Uterus (tissue), 4 donors: ENCODE measurements around the gene KRT78. TPM values are rescaled to one million over a fixed set of nuclear protein-coding genes. Genes with fewer than 3 reads are reported as not detected.

Experiments used
- DNase-seq, 2 donors: peaks; one replicate each; pipeline ENCODE4 v3.0.0-alpha.2; 2019 to 2020
- H3K27ac ChIP-seq, 2 donors: fragments of 200-600 bp; sonication (generic); 1 replicate in 1 of 2; 2 replicates in 1 of 2; pipeline ENCODE4 v1.5.1; 2016 to 2018
- H3K27me3 ChIP-seq, 2 donors: fragments of 200-600 bp; sonication (generic); one replicate each; pipeline ENCODE4 v1.5.1; 2018 to 2019; ENCODE audit warnings: control low read depth in 1 of 2
- H3K36me3 ChIP-seq, 2 donors: fragments of 200-600 bp; sonication (generic); one replicate each; pipeline ENCODE4 v1.5.1; 2019; ENCODE audit warnings: control low read depth in 1 of 2
- H3K4me1 ChIP-seq, 2 donors: fragments of 200-600 bp; sonication (generic); one replicate each; pipeline ENCODE4 v1.5.1; 2018 to 2019; ENCODE audit warnings: control low read depth in 1 of 2
- H3K4me3 ChIP-seq, 2 donors: fragments of 200-600 bp; sonication (generic); 1 replicate in 1 of 2; 2 replicates in 1 of 2; pipeline ENCODE4 v1.5.1; 2018 to 2019; ENCODE audit warnings: mild to moderate bottlenecking in 1 of 2
- H3K9me3 ChIP-seq, 2 donors: fragments of 200-600 bp; sonication (generic); one replicate each; pipeline ENCODE4 v1.5.1; 2019; ENCODE audit warnings: control low read depth in 1 of 2
- POLR2A ChIP-seq, 2 donors: fragments of 450-650 bp; IDR thresholded peaks; one replicate each; pipeline ENCODE4 v1.6.1; 2016; ENCODE audit warnings: antibody characterized with exemption in 2 of 2, mild to moderate bottlenecking in 1 of 2, moderate library complexity in 1 of 2
- intact Hi-C: fragments of 100-400 bp; cut with DNase I; formaldehyde crosslinking; loops from one replicate; pipeline ENCODE4 v1.15.1; 2023; ENCODE audit warnings: low total_unique reads
- total RNA-seq, 4 donors: library from RNA; depleted of rRNA in 3 of 4; stranded (reverse); fragments of >200 nt in 3 of 4; gene quantifications; one replicate each; pipeline versions ENCODE4 v1.1.0 to v1.2.4, GENCODE V29; 2014 to 2023
- TF ChIP-seq, protein P1 (sequence below), 4 experiments: fragments of 200-600 bp in 2 of 4; fragments of 450-650 bp in 2 of 4; sonication (generic) in 2 of 4; IDR thresholded peaks; one replicate each; pipeline ENCODE4 v1.5.1; 2016 to 2019; ENCODE audit warnings: antibody characterized with exemption in 4 of 4, mild to moderate bottlenecking in 2 of 4, moderate library complexity in 1 of 4
- donor health status: DM: yes; HTN: yes; CAD: no.

The KRT78 gene
- total RNA-seq, 4 donors from 2014 or later = not detected

DNA sequence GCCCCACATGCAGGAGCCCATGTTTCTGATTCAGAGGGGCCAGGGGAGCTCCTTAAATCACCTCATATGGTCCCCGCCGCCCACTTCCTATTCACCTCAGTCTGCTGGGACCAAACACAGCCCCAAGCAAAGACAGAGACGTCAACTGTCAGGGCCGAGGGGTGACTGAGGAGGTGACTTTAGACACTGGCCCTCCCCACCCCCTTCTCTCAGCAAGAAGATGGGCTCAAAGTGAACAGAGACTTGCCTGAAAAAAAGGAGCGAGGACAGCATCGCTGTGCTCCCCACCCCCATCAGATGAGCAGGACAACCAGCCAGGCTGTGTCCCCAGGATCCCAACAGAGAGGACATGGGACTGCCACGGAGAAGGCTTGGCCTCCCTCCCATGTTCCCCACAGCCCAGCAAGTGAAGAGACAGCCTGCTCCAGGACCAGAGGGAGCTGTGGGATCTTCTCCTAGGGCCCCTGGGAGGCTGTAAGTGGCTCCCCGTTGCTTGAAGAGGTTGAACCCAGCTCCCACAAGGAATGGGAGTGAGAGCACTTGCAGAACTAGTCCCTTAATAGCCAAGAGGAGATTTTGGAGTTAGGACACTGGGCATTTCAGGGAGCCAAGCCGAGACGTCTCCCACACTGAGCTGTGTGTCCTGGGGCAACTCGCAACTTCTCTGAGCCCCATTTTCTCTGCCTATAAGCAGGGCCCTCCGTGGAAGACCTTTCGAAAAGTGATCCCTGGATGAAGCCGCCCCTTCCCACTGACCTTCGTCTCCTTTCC, 13.3 kb downstream of the KRT78 start:
- Histone ChIP-seq H3K27ac (no peak overlapping the region), H3K4me3 (no peak overlapping the region), H3K36me3 (no peaks in the 10 kb centered on the region), H3K9me3 (no peaks in the 10 kb centered on the region), H3K4me1 (no peaks in the 10 kb centered on the region), H3K27me3 (no peaks in the 10 kb centered on the region)
- no peak for DNase-seq
- intact Hi-C loops = no loop called here
- TF ChIP-seq, protein P1, sequence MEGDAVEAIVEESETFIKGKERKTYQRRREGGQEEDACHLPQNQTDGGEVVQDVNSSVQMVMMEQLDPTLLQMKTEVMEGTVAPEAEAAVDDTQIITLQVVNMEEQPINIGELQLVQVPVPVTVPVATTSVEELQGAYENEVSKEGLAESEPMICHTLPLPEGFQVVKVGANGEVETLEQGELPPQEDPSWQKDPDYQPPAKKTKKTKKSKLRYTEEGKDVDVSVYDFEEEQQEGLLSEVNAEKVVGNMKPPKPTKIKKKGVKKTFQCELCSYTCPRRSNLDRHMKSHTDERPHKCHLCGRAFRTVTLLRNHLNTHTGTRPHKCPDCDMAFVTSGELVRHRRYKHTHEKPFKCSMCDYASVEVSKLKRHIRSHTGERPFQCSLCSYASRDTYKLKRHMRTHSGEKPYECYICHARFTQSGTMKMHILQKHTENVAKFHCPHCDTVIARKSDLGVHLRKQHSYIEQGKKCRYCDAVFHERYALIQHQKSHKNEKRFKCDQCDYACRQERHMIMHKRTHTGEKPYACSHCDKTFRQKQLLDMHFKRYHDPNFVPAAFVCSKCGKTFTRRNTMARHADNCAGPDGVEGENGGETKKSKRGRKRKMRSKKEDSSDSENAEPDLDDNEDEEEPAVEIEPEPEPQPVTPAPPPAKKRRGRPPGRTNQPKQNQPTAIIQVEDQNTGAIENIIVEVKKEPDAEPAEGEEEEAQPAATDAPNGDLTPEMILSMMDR (IDR thresholded peaks at IDR 0.05) = no peak
- TF ChIP-seq POLR2A (IDR thresholded peaks at IDR 0.05) = no peak

DNA sequence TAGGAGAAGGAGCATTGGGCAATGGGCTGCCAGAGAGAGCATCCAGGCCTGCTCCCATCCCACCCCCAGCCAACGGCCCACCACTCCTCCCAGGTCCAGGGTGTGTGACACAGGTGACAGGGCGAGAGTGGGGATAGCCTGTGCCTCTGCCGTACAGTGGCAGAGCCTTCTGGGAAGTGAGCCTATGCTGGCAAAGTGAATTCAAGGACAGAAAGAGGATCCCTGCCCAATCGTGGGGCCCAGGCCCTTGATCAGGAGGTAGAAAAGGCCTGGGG, 14.1 kb downstream of the KRT78 start:
- DNase-seq = no peak
- Histone ChIP-seq H3K27ac (no peak overlapping the region), H3K4me1 (no peaks in the 10 kb centered on the region), H3K27me3 (no peaks in the 10 kb centered on the region), H3K36me3 (no peaks in the 10 kb centered on the region), H3K9me3 (no peaks in the 10 kb centered on the region), H3K4me3 (no peak overlapping the region)
- no peak for TF ChIP-seq POLR2A (IDR thresholded peaks at IDR 0.05)
- TF ChIP-seq, protein P1 (IDR thresholded peaks at IDR 0.05) = no peak
- intact Hi-C loops = no loop called here

GRCh38 chr12:52833922-52834726, 14.7 kb downstream of the KRT78 start, which contains the start of gene KRT79:
TSS of gene KRT79 (minus strand) at chr12:52834311. CDS start at chr12:52834260, 51 bp downstream.
- TF ChIP-seq, protein P1 (IDR thresholded peaks at IDR 0.05) = no peak
- no peak for TF ChIP-seq POLR2A (IDR thresholded peaks at IDR 0.05)
- H3K27me3 ChIP-seq = no peaks in the 10 kb centered on the region
- no peak for DNase-seq
- no peak within 1 kb of the TSS for H3K4me3 ChIP-seq
- H3K4me1 ChIP-seq = no peaks in the 10 kb centered on the region
- H3K9me3 ChIP-seq = no peaks in the 10 kb centered on the region
- intact Hi-C loops = no loop called here
- no peak within 1 kb of the TSS for H3K27ac ChIP-seq
- H3K36me3 ChIP-seq = no peaks in the 10 kb centered on the region

GRCh38 chr12:52832985-52833905, 15.5 kb downstream of the KRT78 start:
- Histone ChIP-seq H3K27me3 (no peaks in the 10 kb centered on the region), H3K36me3 (no peaks in the 10 kb centered on the region), H3K27ac (no peak overlapping the region), H3K4me1 (no peaks in the 10 kb centered on the region), H3K9me3 (no peaks in the 10 kb centered on the region), H3K4me3 (no peak overlapping the region)
- TF ChIP-seq, protein P1 (IDR thresholded peaks at IDR 0.05) = no peak
- TF ChIP-seq POLR2A (IDR thresholded peaks at IDR 0.05) = no peak
- no peak for DNase-seq
- intact Hi-C loops = no loop called here
